IPS DF 4.7 (cell line): ENCODE data around the gene TMEM43.

Experiments
- DNase-seq: peaks from one replicate; pipeline ENCODE4 v3.0.0-alpha.2; 2013; ENCODE audit warnings: low spot score; ENCODE audit errors: extremely low read depth

The TMEM43 gene

GRCh38 chr3:14122301-14122700 is 2.6 kb upstream of the TMEM43 start:
- no peak for DNase-seq

GRCh38 chr3:14123308-14124222 is 1.3 kb upstream of the TMEM43 start:
- DNase-seq, result no peak

GRCh38 chr3:14124223-14124614 is 633 bp upstream of the TMEM43 start:
- DNase-seq, result no peak

GRCh38 chr3:14125193-14126016 is 553 bp downstream of the TMEM43 start:
- DNase-seq, result no peak

GRCh38 chr3:14126017-14126886 is 1.4 kb downstream of the TMEM43 start:
- no peak for DNase-seq

- no peak for DNase-seq
These were observed 2.1 kb downstream of the TMEM43 start for GRCh38 chr3:14126887-14127505.

GRCh38 chr3:14127516-14128161 is 2.8 kb downstream of the TMEM43 start:
- DNase-seq, result no peak

GRCh38 chr3:14128724-14129123 is 3.9 kb downstream of the TMEM43 start:
- no peak for DNase-seq

- no peak for DNase-seq
These were observed 4.4 kb downstream of the TMEM43 start for GRCh38 chr3:14129296-14129695.

GRCh38 chr3:14130230-14130629 is 5.4 kb downstream of the TMEM43 start:
- no peak for DNase-seq

- DNase-seq, result no peak
These were observed 5.9 kb downstream of the TMEM43 start for GRCh38 chr3:14130707-14131106.

GRCh38 chr3:14131134-14131533 is 6.3 kb downstream of the TMEM43 start:
- DNase-seq, result no peak

- no peak for DNase-seq
These were observed 7.3 kb downstream of the TMEM43 start for GRCh38 chr3:14132120-14132519.

- DNase-seq, result no peak
These were observed 7.8 kb downstream of the TMEM43 start for GRCh38 chr3:14132689-14133088.

- no peak for DNase-seq
These were observed 8.4 kb downstream of the TMEM43 start for GRCh38 chr3:14133188-14133800.

- DNase-seq, result no peak
These were observed 9.0 kb downstream of the TMEM43 start for GRCh38 chr3:14133876-14134275.

- DNase-seq, result no peak
These were observed 9.4 kb downstream of the TMEM43 start for GRCh38 chr3:14134291-14134690.

GRCh38 chr3:14135581-14135980 is 10.7 kb downstream of the TMEM43 start:
- DNase-seq, result no peak

GRCh38 chr3:14137004-14137403 is 12.2 kb downstream of the TMEM43 start:
- no peak for DNase-seq

- DNase-seq, result no peak
These were observed 12.6 kb downstream of the TMEM43 start for GRCh38 chr3:14137445-14137844.
